Neural progenitor cell (in vitro differentiated cells): Measurements from ENCODE around the gene EEF1AKMT3. TPM values are rescaled to one million over a fixed set of nuclear protein-coding genes. Genes with fewer than 3 reads are reported as not detected.

ENCODE experiments used
- DNase-seq: peaks from one replicate; pipeline ENCODE4 v3.0.0-alpha.2; 2016; ENCODE audit warnings: low spot score
- H2AFZ ChIP-seq: fragments of 200-600 bp; sonication (generic); replicated peaks from 2 replicates; pipeline ENCODE4 v1.6.1; 2016; ENCODE audit warnings: antibody characterized with exemption
- H3F3A ChIP-seq: fragments of 200-600 bp; sonication (generic); 2 replicates; pipeline ENCODE4 v1.6.1; 2016; ENCODE audit warnings: antibody characterized with exemption, low read depth
- H3K27ac ChIP-seq: fragments of 200-600 bp; sonication (generic); 2 replicates; pipeline ENCODE4 v1.5.1; 2016; ENCODE audit warnings: mild to moderate bottlenecking
- H3K27me3 ChIP-seq: fragments of 200-600 bp; sonication (generic); 2 replicates; pipeline ENCODE4 v1.6.1; 2016; ENCODE audit warnings: mild to moderate bottlenecking, moderate library complexity
- H3K36me3 ChIP-seq: fragments of 200-600 bp; sonication (generic); 2 replicates; pipeline ENCODE4 v1.5.1; 2016
- H3K4me1 ChIP-seq: fragments of 200-600 bp; sonication (generic); 2 replicates; pipeline ENCODE4 v1.6.1; 2016; ENCODE audit warnings: mixed run types
- H3K4me2 ChIP-seq: fragments of 200-600 bp; sonication (generic); 2 replicates; pipeline ENCODE4 v1.6.1; 2016
- H3K4me3 ChIP-seq: fragments of 200-600 bp; sonication (generic); 2 replicates; pipeline ENCODE4 v1.5.1; 2016
- H3K79me2 ChIP-seq: fragments of 200-600 bp; sonication (generic); 2 replicates; pipeline ENCODE4 v1.6.1; 2016; ENCODE audit warnings: low read depth
- H3K9ac ChIP-seq: fragments of 200-600 bp; sonication (generic); 2 replicates; pipeline ENCODE4 v1.6.1; 2016
- H3K9me3 ChIP-seq: fragments of 200-600 bp; sonication (generic); 2 replicates; pipeline ENCODE4 v1.5.1; 2016; ENCODE audit warnings: low read depth
- H4K20me1 ChIP-seq: fragments of 200-600 bp; sonication (generic); 2 replicates; pipeline ENCODE4 v1.6.1; 2016; ENCODE audit warnings: low read depth
- H3K27ac Mint-ChIP-seq: 3 replicates; pipeline ENCODE4 v1.8.0; 2021; ENCODE audit warnings: mixed read lengths
- H3K27me3 Mint-ChIP-seq: 2 replicates; pipeline ENCODE4 v1.8.0; 2022; ENCODE audit warnings: low read depth, mild to moderate bottlenecking, inconsistent platforms, moderate library complexity, mixed read lengths; ENCODE audit not compliant: insufficient read depth
- H3K36me3 Mint-ChIP-seq: 3 replicates; pipeline ENCODE4 v1.8.0; 2021; ENCODE audit warnings: mixed read lengths
- H3K4me1 Mint-ChIP-seq: 3 replicates; pipeline ENCODE4 v1.8.0; 2021; ENCODE audit warnings: mixed read lengths
- H3K4me3 Mint-ChIP-seq: 3 replicates; pipeline ENCODE4 v1.8.0; 2021; ENCODE audit warnings: mild to moderate bottlenecking, moderate library complexity, mixed read lengths
- H3K9me3 Mint-ChIP-seq: 3 replicates; pipeline ENCODE4 v1.8.0; 2020; ENCODE audit warnings: mixed read lengths
- CTCF ChIP-seq: fragments of 200-600 bp; sonication (generic); IDR thresholded peaks from 2 replicates; pipeline ENCODE4 v1.5.1; 2017; ENCODE audit warnings: antibody characterized with exemption, mild to moderate bottlenecking
- EZH2 ChIP-seq: fragments of 200-600 bp; sonication (generic); IDR thresholded peaks from 2 replicates; pipeline ENCODE4 v1.6.1; 2017; ENCODE audit warnings: antibody characterized with exemption, mild to moderate bottlenecking, moderate library complexity
- EZH2phosphoT487 ChIP-seq: fragments of 200-600 bp; sonication (generic); IDR thresholded peaks from 2 replicates; pipeline ENCODE4 v1.6.1; 2017; ENCODE audit warnings: antibody characterized with exemption
- total RNA-seq: library from RNA; depleted of rRNA; stranded (reverse); fragments of >200 nt; gene quantifications from 2 replicates; pipeline ENCODE4 v1.2.3, GENCODE V29; 2015; ENCODE audit warnings: low replicate concordance

The EEF1AKMT3 gene
- total RNA-seq, 1 donor from 2014 or later = 2.1 TPM

- peaks cover 3% of the 10 kb centered on the region for H3K79me2 ChIP-seq
- H2AFZ ChIP-seq = no peak overlapping the region
- no peak overlapping the region for H3K4me3 ChIP-seq
- no peak for DNase-seq
- no peak overlapping the region for H3K9ac ChIP-seq
- H3K4me3 Mint-ChIP-seq = no peak overlapping the region
- no peaks in the 10 kb centered on the region for H3K9me3 Mint-ChIP-seq
- peaks cover 11% of the 10 kb centered on the region for H3K27me3 ChIP-seq
- H3K27ac Mint-ChIP-seq = no peak overlapping the region
- H3K27ac ChIP-seq = no peak overlapping the region
- H3K9me3 ChIP-seq = no peaks in the 10 kb centered on the region
- no peaks in the 10 kb centered on the region for H3K36me3 ChIP-seq
- TF ChIP-seq EZH2phosphoT487 = no peak
- no peak for TF ChIP-seq EZH2
- no peaks in the 10 kb centered on the region for H3K4me1 ChIP-seq
- H3K27me3 Mint-ChIP-seq = peaks cover 7% of the 10 kb centered on the region
- no peaks in the 10 kb centered on the region for H4K20me1 ChIP-seq
- peaks cover 15% of the 10 kb centered on the region for H3F3A ChIP-seq
- H3K36me3 Mint-ChIP-seq = no peaks in the 10 kb centered on the region
- H3K4me1 Mint-ChIP-seq = peaks cover 5% of the 10 kb centered on the region
- no peak overlapping the region for H3K4me2 ChIP-seq
These were observed 5.5 kb downstream of the EEF1AKMT3 start for GRCh38 chr12:57777911-57778310.

DNA sequence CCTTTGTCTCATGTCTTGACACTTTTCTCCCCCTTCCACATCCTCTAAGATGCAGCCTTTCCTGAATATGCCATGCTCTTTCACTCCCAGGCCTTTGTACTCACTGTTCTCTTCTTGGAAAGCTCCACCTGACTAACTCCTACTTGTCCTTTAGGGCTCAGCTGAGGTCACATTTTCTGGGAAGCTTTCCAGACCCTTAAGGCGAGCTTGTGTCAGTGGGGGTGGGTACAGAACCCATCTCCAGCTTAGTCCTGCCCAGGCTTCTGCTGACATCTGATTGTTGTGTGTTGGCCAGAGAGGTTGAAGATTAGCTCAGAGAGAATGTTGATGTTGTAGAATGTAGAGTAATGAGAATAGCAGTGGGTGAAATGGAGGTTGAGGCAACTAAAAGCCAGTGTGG lies 7.3 kb downstream of the EEF1AKMT3 start:
- peaks cover 20% of the 10 kb centered on the region for H3K79me2 ChIP-seq
- no peak overlapping the region for H2AFZ ChIP-seq
- no peak overlapping the region for H3K27ac ChIP-seq
- Mint-ChIP-seq H3K27me3 (peaks cover 5% of the 10 kb centered on the region), H3K27ac (no peak overlapping the region), H3K4me1 (peaks cover 11% of the 10 kb centered on the region), H3K36me3 (peaks cover 4% of the 10 kb centered on the region), H3K4me3 (no peak overlapping the region), H3K9me3 (no peaks in the 10 kb centered on the region)
- no peaks in the 10 kb centered on the region for H4K20me1 ChIP-seq
- no peak for DNase-seq
- H3K27me3 ChIP-seq = no peaks in the 10 kb centered on the region
- no peak overlapping the region for H3K9ac ChIP-seq
- no peaks in the 10 kb centered on the region for H3K36me3 ChIP-seq
- H3K9me3 ChIP-seq = no peaks in the 10 kb centered on the region
- H3K4me2 ChIP-seq = no peak overlapping the region
- no peak overlapping the region for H3K4me3 ChIP-seq
- no peaks in the 10 kb centered on the region for H3K4me1 ChIP-seq
- TF ChIP-seq EZH2 (no peak), CTCF (no peak), EZH2phosphoT487 (no peak)
- H3F3A ChIP-seq = peaks cover 19% of the 10 kb centered on the region

DNA sequence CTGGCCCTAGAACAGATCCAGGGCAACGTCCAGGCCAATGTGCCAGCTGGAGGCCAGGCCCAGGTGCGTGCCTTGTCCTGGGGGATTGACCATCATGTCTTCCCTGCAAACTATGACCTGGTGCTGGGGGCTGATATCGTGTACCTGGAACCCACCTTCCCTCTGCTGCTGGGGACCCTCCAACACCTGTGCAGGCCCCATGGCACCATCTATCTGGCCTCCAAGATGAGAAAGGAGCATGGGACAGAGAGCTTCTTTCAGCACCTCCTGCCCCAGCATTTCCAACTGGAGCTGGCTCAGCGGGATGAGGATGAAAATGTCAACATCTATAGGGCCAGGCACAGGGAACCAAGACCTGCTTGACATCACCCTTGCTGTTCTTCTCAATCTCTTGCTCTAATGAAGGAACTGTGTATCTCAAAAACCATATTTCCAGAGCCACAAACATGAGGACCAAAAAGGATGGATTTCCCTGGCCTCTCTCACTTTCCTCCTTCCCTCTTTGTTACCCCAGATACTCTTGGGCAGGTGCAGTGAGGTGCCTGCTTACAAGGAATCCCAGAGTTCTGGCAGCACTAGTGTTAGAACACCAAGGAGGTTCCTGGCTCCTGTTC lies 8.0 kb downstream of the EEF1AKMT3 start:
- H3K4me1 Mint-ChIP-seq = peaks cover 11% of the 10 kb centered on the region
- Histone ChIP-seq H3K27ac (no peak overlapping the region), H4K20me1 (no peaks in the 10 kb centered on the region), H3F3A (peaks cover 19% of the 10 kb centered on the region), H3K27me3 (no peaks in the 10 kb centered on the region), H3K36me3 (no peaks in the 10 kb centered on the region), H3K4me3 (no peak overlapping the region), H3K79me2 (peaks cover 20% of the 10 kb centered on the region), H3K4me2 (no peak overlapping the region), H3K9ac (no peak overlapping the region), H2AFZ (no peak overlapping the region), H3K4me1 (no peaks in the 10 kb centered on the region), H3K9me3 (no peaks in the 10 kb centered on the region)
- H3K36me3 Mint-ChIP-seq = peaks cover 4% of the 10 kb centered on the region
- no peak for DNase-seq
- peaks cover 5% of the 10 kb centered on the region for H3K27me3 Mint-ChIP-seq
- no peak for TF ChIP-seq EZH2phosphoT487
- no peak for TF ChIP-seq CTCF
- no peak overlapping the region for H3K27ac Mint-ChIP-seq
- no peaks in the 10 kb centered on the region for H3K9me3 Mint-ChIP-seq
- H3K4me3 Mint-ChIP-seq = no peak overlapping the region

GRCh38 chr12:57781244-57781643 lies 8.8 kb downstream of the EEF1AKMT3 start:
- no peaks in the 10 kb centered on the region for H3K9me3 Mint-ChIP-seq
- H3K4me1 ChIP-seq = no peaks in the 10 kb centered on the region
- peaks cover 11% of the 10 kb centered on the region for H3K4me1 Mint-ChIP-seq
- no peak for DNase-seq
- H3K27me3 ChIP-seq = no peaks in the 10 kb centered on the region
- no peaks in the 10 kb centered on the region for H4K20me1 ChIP-seq
- H3K79me2 ChIP-seq = peaks cover 20% of the 10 kb centered on the region
- peaks cover 5% of the 10 kb centered on the region for H3K36me3 Mint-ChIP-seq
- no peak overlapping the region for H2AFZ ChIP-seq
- no peak overlapping the region for H3K27ac ChIP-seq
- no peaks in the 10 kb centered on the region for H3K36me3 ChIP-seq
- no peak overlapping the region for H3K4me2 ChIP-seq
- no peak overlapping the region for H3K4me3 Mint-ChIP-seq
- H3K9ac ChIP-seq = no peak overlapping the region
- TF ChIP-seq EZH2 = no peak
- TF ChIP-seq EZH2phosphoT487 = no peak
- TF ChIP-seq CTCF = no peak
- H3K9me3 ChIP-seq = no peaks in the 10 kb centered on the region
- H3K27ac Mint-ChIP-seq = no peak overlapping the region
- H3F3A ChIP-seq = peaks cover 19% of the 10 kb centered on the region
- peaks cover 5% of the 10 kb centered on the region for H3K27me3 Mint-ChIP-seq
- H3K4me3 ChIP-seq = no peak overlapping the region
